A549 (cell line): ENCODE data around the gene CPA5. TPM values are rescaled to one million over a fixed set of nuclear protein-coding genes. Genes with fewer than 3 reads are reported as not detected.

Experiments
- ATAC-seq, 2 experiments: fragments of 200-7000 bp in 1 of 2; fragments of >200 bp in 1 of 2; cut with Nextera tagmentation in 1 of 2; cut with Tn5 transposase in 1 of 2; 3 replicates each; pipeline versions ENCODE4 v1.8.0 to v1.9.1; 2018 to 2020; ENCODE audit warnings: mild to moderate bottlenecking in 1 of 2, moderate library complexity in 1 of 2
- CTCF ChIA-PET: fragments of 300-600 bp; sonication (Branson Sonifier 250); formaldehyde crosslinking; extraction: SDS; loops from one replicate; lab custom pipeline; 2021; ENCODE audit warnings: antibody characterized with exemption, inconsistent platforms; lab: Yijun Ruan, JAX
- POLR2A ChIA-PET: fragments of 350-600 bp; formaldehyde crosslinking; extraction: SDS; loops from one replicate; lab custom pipeline; 2021; ENCODE audit warnings: antibody characterized with exemption, inconsistent platforms; lab: Yijun Ruan, JAX
- DNase-seq, 2 experiments: peaks; one replicate each; pipeline versions ENCODE4 v3.0.0 to v3.0.0-alpha.2; 2011 to 2016; ENCODE audit warnings: low read depth in 1 of 2, low spot score in 1 of 2
- FAIRE-seq: peaks from 2 replicates; lab custom pipeline; 2011; peaks lifted over from hg19 to GRCh38; lab: Jason Lieb, UNC
- H3K27ac ChIP-seq, 2 experiments: fragments of >200 bp; sonication (Bioruptor Twin); formaldehyde crosslinking; 3 replicates each; pipeline ENCODE4 v1.5.1; 2016 to 2017
- H3K4me1 ChIP-seq: fragments of >200 bp; sonication (Bioruptor Twin); formaldehyde crosslinking; 3 replicates; pipeline ENCODE4 v1.6.1; 2016
- H3K4me2 ChIP-seq: fragments of >200 bp; sonication (Bioruptor Twin); formaldehyde crosslinking; 3 replicates; pipeline ENCODE4 v1.6.1; 2016
- H3K4me3 ChIP-seq: fragments of >200 bp; sonication (Bioruptor Twin); formaldehyde crosslinking; 3 replicates; pipeline ENCODE4 v1.5.1; 2016
- H3K9me3 ChIP-seq: fragments of >200 bp; sonication (Bioruptor Twin); formaldehyde crosslinking; 3 replicates; pipeline ENCODE4 v1.6.1; 2016
- BHLHE40 ChIP-seq: IDR thresholded peaks from 2 replicates; pipeline ENCODE4 v1.6.1; 2012; ENCODE audit warnings: low read depth, low read length, inconsistent platforms
- CBX8 ChIP-seq: fragments of 200-600 bp; sonication (generic); IDR thresholded peaks from 2 replicates; pipeline ENCODE4 v1.6.1; 2016
- CHD2 ChIP-seq: fragments of 150-350 bp; IDR thresholded peaks from 2 replicates; pipeline ENCODE4 v1.6.1; 2014; ENCODE audit warnings: low read length; ENCODE audit not compliant: partially characterized antibody
- CHD4 ChIP-seq: fragments of 200-600 bp; sonication (generic); IDR thresholded peaks from 2 replicates; pipeline ENCODE4 v1.6.1; 2016; ENCODE audit warnings: antibody characterized with exemption, mild to moderate bottlenecking, borderline replicate concordance
- EHF ChIP-seq: fragments of 250-450 bp; sonication (Bioruptor Pico); IDR thresholded peaks from 2 replicates; pipeline ENCODE4 v1.5.0; 2020; ENCODE audit warnings: mild to moderate bottlenecking
- ESRRA ChIP-seq: fragments of 150-350 bp; IDR thresholded peaks from 2 replicates; pipeline ENCODE4 v1.6.1; 2014; ENCODE audit warnings: mild to moderate bottlenecking, low read length, borderline replicate concordance
- FOSL2 ChIP-seq, 2 experiments: fragments of 450-650 bp in 1 of 2; fragments of >200 bp in 1 of 2; sonication (Bioruptor Twin) in 1 of 2; formaldehyde crosslinking; IDR thresholded peaks; 2 replicates each; pipeline versions ENCODE4 v1.5.0 to v1.6.1; 2016 to 2020; ENCODE audit warnings: mild to moderate bottlenecking in 1 of 2, moderate library complexity in 1 of 2
- FOXS1 ChIP-seq: fragments of 250-450 bp; sonication (Bioruptor Pico); IDR thresholded peaks from 2 replicates; pipeline ENCODE4 v1.5.0; 2020; ENCODE audit warnings: mild to moderate bottlenecking, moderate library complexity
- HOXB13 ChIP-seq: fragments of 250-450 bp; sonication (Bioruptor Pico); IDR thresholded peaks from 2 replicates; pipeline ENCODE4 v1.5.0; 2020; ENCODE audit warnings: low read depth, mild to moderate bottlenecking, moderate library complexity
- JUNB ChIP-seq: fragments of >200 bp; sonication (Bioruptor Twin); formaldehyde crosslinking; IDR thresholded peaks from 2 replicates; pipeline ENCODE4 v1.6.1; 2016
- MAZ ChIP-seq: fragments of 150-350 bp; IDR thresholded peaks from 2 replicates; pipeline ENCODE4 v1.6.1; 2014; ENCODE audit warnings: antibody characterized with exemption, low read depth, low read length, borderline replicate concordance
- NPAS2 ChIP-seq: fragments of 250-450 bp; sonication (Bioruptor Pico); IDR thresholded peaks from 2 replicates; pipeline ENCODE4 v1.8.0; 2022; ENCODE audit warnings: mild to moderate bottlenecking, moderate library complexity, borderline replicate concordance
- RARB ChIP-seq: fragments of 250-450 bp; sonication (Bioruptor Pico); IDR thresholded peaks from 2 replicates; pipeline ENCODE4 v1.8.0; 2021; ENCODE audit warnings: mild to moderate bottlenecking, moderate library complexity
- RCOR1 ChIP-seq: fragments of 150-350 bp; IDR thresholded peaks from 2 replicates; pipeline ENCODE4 v1.6.1; 2014; ENCODE audit warnings: antibody characterized with exemption, low read length, low read depth
- RNF2 ChIP-seq: fragments of 200-600 bp; sonication (generic); IDR thresholded peaks from 2 replicates; pipeline ENCODE4 v1.6.1; 2016; ENCODE audit warnings: low read depth, mild to moderate bottlenecking, antibody characterized with exemption, moderate library complexity, borderline replicate concordance
- TP53 ChIP-seq: fragments of 250-450 bp; sonication (Bioruptor Pico); IDR thresholded peaks from 2 replicates; pipeline ENCODE4 v1.5.0; 2021; ENCODE audit warnings: mild to moderate bottlenecking, moderate library complexity
- ZFP36 ChIP-seq: fragments of 450-650 bp; IDR thresholded peaks from 2 replicates; pipeline ENCODE4 v1.6.1; 2014; ENCODE audit warnings: borderline replicate concordance; ENCODE audit not compliant: partially characterized antibody
- ZNF302 ChIP-seq: fragments of 250-450 bp; sonication (Bioruptor Pico); IDR thresholded peaks from 2 replicates; pipeline ENCODE4 v1.9.0; 2021; ENCODE audit warnings: inconsistent platforms, mild to moderate bottlenecking, moderate library complexity
- WGBS: methylation state at CpG from one replicate; pipeline ENCODE4 v1.1.6; 2017; ENCODE audit errors: missing lambda C conversion rate; 5-methylcytosine and 5-hydroxymethylcytosine counted together
- polyA plus RNA-seq, 4 experiments: library from polyadenylated mRNA; depleted of rRNA in 3 of 4; stranded (reverse); fragments of >200 nt; fragmentation: RNase III in 1 of 4; extraction: RNeasy Plus Mini Kit Qiagen cat#74134 plus additional on column Dnase treatment in 1 of 4; gene quantifications; 2 replicates in 3 of 4; 3 replicates in 1 of 4; pipeline ENCODE4 v1.2.3, GENCODE V29; 2011 to 2017
- TF ChIP-seq, protein P1 (sequence below): IDR thresholded peaks from 2 replicates; pipeline ENCODE4 v1.6.1; 2012
- TF ChIP-seq, protein P2 (sequence below): fragments of >200 bp; sonication (Bioruptor Twin); formaldehyde crosslinking; IDR thresholded peaks from 2 replicates; pipeline ENCODE4 v1.6.1; 2016
- TF ChIP-seq, protein P3 (sequence below): fragments of >200 bp; sonication (Bioruptor Twin); formaldehyde crosslinking; IDR thresholded peaks from 3 replicates; pipeline ENCODE4 v1.6.1; 2016

Gene CPA5
- polyA plus RNA-seq, 2 of the 4 experiments (the other 2 are of a cell fraction), result not detected

GRCh38 chr7:130324306-130324943, 20.2 kb upstream of the CPA5 start:
- H3K4me2 ChIP-seq, result no peak overlapping the region
- FAIRE-seq (no peak), ATAC-seq (no peak), DNase-seq (no peak)
- H3K4me3 ChIP-seq, result no peak overlapping the region
- POLR2A ChIA-PET, result no interaction called here
- TF ChIP-seq RARB, result no peak
- TF ChIP-seq, protein P1, sequence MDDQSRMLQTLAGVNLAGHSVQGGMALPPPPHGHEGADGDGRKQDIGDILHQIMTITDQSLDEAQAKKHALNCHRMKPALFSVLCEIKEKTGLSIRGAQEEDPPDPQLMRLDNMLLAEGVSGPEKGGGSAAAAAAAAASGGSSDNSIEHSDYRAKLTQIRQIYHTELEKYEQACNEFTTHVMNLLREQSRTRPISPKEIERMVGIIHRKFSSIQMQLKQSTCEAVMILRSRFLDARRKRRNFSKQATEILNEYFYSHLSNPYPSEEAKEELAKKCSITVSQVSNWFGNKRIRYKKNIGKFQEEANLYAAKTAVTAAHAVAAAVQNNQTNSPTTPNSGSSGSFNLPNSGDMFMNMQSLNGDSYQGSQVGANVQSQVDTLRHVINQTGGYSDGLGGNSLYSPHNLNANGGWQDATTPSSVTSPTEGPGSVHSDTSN, result no peak
- TF ChIP-seq, protein P2, sequence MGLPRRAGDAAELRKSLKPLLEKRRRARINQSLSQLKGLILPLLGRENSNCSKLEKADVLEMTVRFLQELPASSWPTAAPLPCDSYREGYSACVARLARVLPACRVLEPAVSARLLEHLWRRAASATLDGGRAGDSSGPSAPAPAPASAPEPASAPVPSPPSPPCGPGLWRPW, result no peak
- TF ChIP-seq ZFP36, result no peak
- TF ChIP-seq NPAS2 (CRISPR knock-in tag), result no peak
- TF ChIP-seq CHD4, result no peak
- TF ChIP-seq JUNB, result no peak
- H3K27ac ChIP-seq, result no peak overlapping the region
- CTCF ChIA-PET, result interaction anchor here (1.0 kb wide), 1 partner anchor 12 kb away, joined by 4 read pairs; no protein-coding TSS in a partner anchor
- WGBS, result 84% methylated on average over 10 of the region's 10 CpGs
- H3K4me1 ChIP-seq, result no peaks in the 10 kb centered on the region
- no peaks in the 10 kb centered on the region for H3K9me3 ChIP-seq

GRCh38 chr7:130329681-130330080, 14.9 kb upstream of the CPA5 start:
- H3K27ac ChIP-seq, result no peak overlapping the region
- no peaks in the 10 kb centered on the region for H3K4me1 ChIP-seq
- DNase-seq (no peak), FAIRE-seq (no peak), ATAC-seq (no peak)
- H3K4me3 ChIP-seq, result no peak overlapping the region
- ChIA-PET CTCF (interaction anchor here (1.4 kb wide), 1 partner anchor 86 kb away, joined by 4 read pairs; no protein-coding TSS in a partner anchor), POLR2A (no interaction called here)
- TF ChIP-seq ZNF302 (CRISPR knock-in tag) (no peak), CBX8 (no peak), HOXB13 (CRISPR knock-in tag) (no peak), FOSL2 (IDR thresholded peaks at IDR 0.05) (no peak), FOSL2 (CRISPR knock-in tag; IDR thresholded peaks at IDR 0.05) (no peak), ESRRA (no peak), MAZ (no peak), RCOR1 (no peak), BHLHE40 (no peak), TP53 (no peak), FOXS1 (CRISPR knock-in tag) (no peak), EHF (no peak), CHD2 (no peak), RNF2 (no peak)
- TF ChIP-seq, protein P3, sequence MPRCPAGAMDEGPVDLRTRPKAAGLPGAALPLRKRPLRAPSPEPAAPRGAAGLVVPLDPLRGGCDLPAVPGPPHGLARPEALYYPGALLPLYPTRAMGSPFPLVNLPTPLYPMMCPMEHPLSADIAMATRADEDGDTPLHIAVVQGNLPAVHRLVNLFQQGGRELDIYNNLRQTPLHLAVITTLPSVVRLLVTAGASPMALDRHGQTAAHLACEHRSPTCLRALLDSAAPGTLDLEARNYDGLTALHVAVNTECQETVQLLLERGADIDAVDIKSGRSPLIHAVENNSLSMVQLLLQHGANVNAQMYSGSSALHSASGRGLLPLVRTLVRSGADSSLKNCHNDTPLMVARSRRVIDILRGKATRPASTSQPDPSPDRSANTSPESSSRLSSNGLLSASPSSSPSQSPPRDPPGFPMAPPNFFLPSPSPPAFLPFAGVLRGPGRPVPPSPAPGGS, result no peak
- no peak overlapping the region for H3K4me2 ChIP-seq
- H3K9me3 ChIP-seq, result no peaks in the 10 kb centered on the region
- 62% methylated on average over 3 of the region's 3 CpGs for WGBS
